Mesodermal cell (in vitro differentiated cells): ENCODE measurements around the gene LRRN4.

Experiments used
- H3K27ac ChIP-seq: 2 replicates; pipeline ENCODE4 v1.7.0; 2013; ENCODE audit warnings: mild to moderate bottlenecking, low read depth, low read length, moderate library complexity; ENCODE audit not compliant: severe bottlenecking
- H3K36me3 ChIP-seq: 2 replicates; pipeline ENCODE4 v1.7.1; 2013; ENCODE audit warnings: mild to moderate bottlenecking, low read length, moderate library complexity; ENCODE audit not compliant: control insufficient read depth, insufficient read depth
- H3K4me1 ChIP-seq: one replicate; pipeline ENCODE4 v1.7.1; 2013; ENCODE audit warnings: mild to moderate bottlenecking, low read length; ENCODE audit not compliant: insufficient read depth, control insufficient read depth, poor library complexity, severe bottlenecking
- H3K4me3 ChIP-seq: 2 replicates; pipeline ENCODE4 v1.7.0; 2013; ENCODE audit warnings: low read length, control low read depth, mild to moderate bottlenecking; ENCODE audit not compliant: insufficient read depth, poor library complexity, severe bottlenecking; ENCODE audit errors: extremely low read depth
- H3K9me3 ChIP-seq: 2 replicates; pipeline ENCODE4 v1.7.1; 2013; ENCODE audit warnings: mild to moderate bottlenecking, low read length, moderate library complexity; ENCODE audit not compliant: control insufficient read depth
- WGBS, 2 experiments: methylation state at CpG; one replicate each; pipeline ENCODE4 v1.1.5; 2013; ENCODE audit warnings: missing lambda C conversion rate in 2 of 2; ENCODE audit not compliant: insufficient coverage in 2 of 2; 5-methylcytosine and 5-hydroxymethylcytosine counted together

Gene LRRN4

DNA sequence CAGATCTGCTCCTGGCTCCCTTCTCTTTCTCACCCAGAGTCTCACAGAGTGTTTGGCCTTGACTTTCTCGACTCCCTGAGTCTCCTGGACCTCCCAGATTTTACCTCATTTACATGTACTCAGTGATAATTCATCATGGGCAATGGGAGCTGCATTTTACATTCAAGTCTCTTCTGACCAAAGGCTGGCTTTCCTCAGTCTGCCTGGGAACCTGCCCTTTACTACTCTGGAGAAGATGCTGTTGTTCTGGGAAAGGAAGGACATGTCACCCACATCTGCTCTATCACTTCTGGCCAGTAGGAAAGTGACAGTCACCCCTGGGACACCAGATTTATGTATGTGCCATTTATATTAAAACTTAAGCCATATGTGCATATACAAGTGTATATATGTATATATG lies 7.4 kb downstream of the LRRN4 start:
- no peak overlapping the region for H3K4me3 ChIP-seq
- H3K4me1 ChIP-seq, result peaks cover 8% of the 10 kb centered on the region
- no peak overlapping the region for H3K27ac ChIP-seq
- no peaks in the 10 kb centered on the region for H3K9me3 ChIP-seq
- WGBS, 2 experiments, result 83 to 86% methylated on average over 1 of the region's 1 CpG
- peaks cover 71% of the 10 kb centered on the region for H3K36me3 ChIP-seq

DNA sequence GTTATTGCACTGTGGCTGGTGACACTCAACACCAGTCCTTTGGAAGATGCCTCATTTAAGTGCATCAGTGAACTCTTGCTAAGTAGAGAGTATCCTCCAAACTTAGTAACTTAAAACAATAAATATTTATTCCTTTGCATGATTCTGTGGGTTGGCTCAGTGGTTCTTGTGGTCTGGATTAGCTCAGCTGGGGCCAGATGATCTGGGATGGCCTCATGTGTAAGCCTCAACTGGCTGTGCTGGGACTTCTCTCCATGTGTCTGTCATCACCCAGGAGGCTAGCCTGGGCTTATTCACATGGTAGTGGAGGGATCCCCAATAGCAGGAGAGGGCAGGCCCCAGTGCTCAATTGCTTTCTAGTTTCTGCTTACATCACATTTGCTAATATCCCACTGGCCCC lies 8.3 kb downstream of the LRRN4 start:
- Histone ChIP-seq H3K27ac (no peak overlapping the region), H3K36me3 (peaks cover 77% of the 10 kb centered on the region), H3K4me3 (no peak overlapping the region), H3K4me1 (no peaks in the 10 kb centered on the region), H3K9me3 (no peaks in the 10 kb centered on the region)

- WGBS, 2 experiments, result 87 to 100% methylated on average over 1 to 2 of the region's 2 CpGs
- Histone ChIP-seq H3K4me1 (no peaks in the 10 kb centered on the region), H3K4me3 (no peak overlapping the region), H3K36me3 (peaks cover 75% of the 10 kb centered on the region), H3K9me3 (no peaks in the 10 kb centered on the region), H3K27ac (no peak overlapping the region)
Measured at GRCh38 chr20:6044115-6044514, 9.7 kb downstream of the LRRN4 start.

- peaks cover 83% of the 10 kb centered on the region for H3K36me3 ChIP-seq
- WGBS, 2 experiments, result 95 to 96% methylated on average over 26 of the region's 26 CpGs
- no peak overlapping the region for H3K27ac ChIP-seq
- H3K4me1 ChIP-seq, result no peaks in the 10 kb centered on the region
- H3K4me3 ChIP-seq, result no peak overlapping the region
- no peaks in the 10 kb centered on the region for H3K9me3 ChIP-seq
Measured at GRCh38 chr20:6041808-6042265, 12.0 kb downstream of the LRRN4 start.

DNA sequence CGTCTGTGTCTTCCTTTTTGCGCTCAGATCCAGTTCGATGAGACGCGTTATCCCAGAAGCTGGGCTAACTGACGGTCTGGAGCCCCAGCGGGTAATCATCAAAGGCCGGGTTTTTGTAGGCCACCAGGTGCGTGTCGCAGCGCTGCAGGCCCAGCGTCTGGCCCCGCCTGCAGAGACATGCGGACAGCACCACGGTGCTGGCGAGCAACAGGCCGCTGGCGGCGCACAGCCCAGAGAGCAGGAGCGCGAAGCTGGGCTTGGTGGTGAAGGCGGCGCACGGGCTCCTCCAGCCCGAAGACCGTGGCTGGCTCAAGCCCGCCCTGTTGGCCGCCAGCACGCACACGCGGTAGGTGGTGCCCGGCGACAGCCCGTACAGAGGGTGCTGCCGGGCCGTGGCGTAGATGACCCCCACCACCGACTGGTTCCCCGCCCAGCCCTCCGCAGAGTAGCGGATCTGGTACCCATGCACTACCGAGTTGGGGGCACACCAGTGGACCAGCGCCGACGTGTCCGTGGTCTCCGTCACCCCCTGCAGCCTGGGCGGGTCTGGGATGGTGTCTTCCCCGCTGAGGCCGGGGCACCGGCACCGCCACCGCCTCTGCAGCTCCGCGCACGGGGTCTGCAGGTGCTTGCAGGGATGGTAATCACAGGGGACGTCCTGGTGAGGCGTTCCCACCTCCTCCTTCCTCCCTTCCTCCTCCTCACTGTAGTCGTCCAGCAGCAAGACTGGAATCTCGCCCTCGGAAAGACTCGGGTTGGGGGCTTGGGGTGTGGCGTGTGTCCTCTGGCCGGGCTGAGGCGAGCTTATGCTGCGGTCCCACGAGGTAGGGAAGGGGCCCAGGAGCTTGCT lies 12.7 kb downstream of the LRRN4 start:
- H3K36me3 ChIP-seq, result peaks cover 87% of the 10 kb centered on the region
- H3K4me1 ChIP-seq, result no peaks in the 10 kb centered on the region
- no peak overlapping the region for H3K4me3 ChIP-seq
- no peak overlapping the region for H3K27ac ChIP-seq
- H3K9me3 ChIP-seq, result no peaks in the 10 kb centered on the region
- 96 to 98% methylated on average over 55 to 64 of the region's 67 CpGs for WGBS, 2 experiments

- H3K36me3 ChIP-seq, result peaks cover 86% of the 10 kb centered on the region
- 93 to 95% methylated on average over 5 of the region's 8 CpGs for WGBS, 2 experiments
- H3K27ac ChIP-seq, result no peak overlapping the region
- H3K4me1 ChIP-seq, result no peaks in the 10 kb centered on the region
- no peak overlapping the region for H3K4me3 ChIP-seq
- no peaks in the 10 kb centered on the region for H3K9me3 ChIP-seq
Measured at GRCh38 chr20:6040540-6040939, 13.3 kb downstream of the LRRN4 start.

DNA sequence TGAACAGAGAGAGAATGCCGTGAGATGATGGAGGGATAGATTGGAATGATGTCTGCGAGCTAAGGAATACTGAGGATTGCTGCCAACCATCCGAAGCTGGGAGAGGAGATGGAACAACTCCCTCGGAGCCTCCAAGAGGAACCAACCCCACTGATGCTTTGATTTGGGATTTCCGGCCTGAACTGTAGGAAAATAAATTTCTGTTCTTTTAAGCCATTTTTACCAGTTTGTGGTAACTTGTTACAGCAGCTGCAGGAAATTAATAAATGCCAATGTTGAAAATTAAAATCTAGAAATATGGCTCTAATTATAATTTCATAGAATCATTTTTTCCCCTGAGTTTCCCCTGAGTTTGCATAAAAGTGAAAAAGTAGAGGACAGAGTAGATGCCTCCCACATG lies 14.1 kb downstream of the LRRN4 start:
- H3K27ac ChIP-seq, result no peak overlapping the region
- WGBS, 2 experiments, result 96 to 100% methylated on average over 2 to 4 of the region's 5 CpGs
- no peaks in the 10 kb centered on the region for H3K4me1 ChIP-seq
- no peaks in the 10 kb centered on the region for H3K9me3 ChIP-seq
- H3K4me3 ChIP-seq, result no peak overlapping the region
- peaks cover 88% of the 10 kb centered on the region for H3K36me3 ChIP-seq

GRCh38 chr20:6038256-6038655 lies 15.6 kb downstream of the LRRN4 start:
- H3K4me1 ChIP-seq, result peaks cover 4% of the 10 kb centered on the region
- no peaks in the 10 kb centered on the region for H3K9me3 ChIP-seq
- H3K27ac ChIP-seq, result no peak overlapping the region
- no peak overlapping the region for H3K4me3 ChIP-seq
- H3K36me3 ChIP-seq, result peaks cover 89% of the 10 kb centered on the region
- WGBS, 2 experiments, result 82 to 97% methylated on average over 2 to 3 of the region's 3 CpGs

DNA sequence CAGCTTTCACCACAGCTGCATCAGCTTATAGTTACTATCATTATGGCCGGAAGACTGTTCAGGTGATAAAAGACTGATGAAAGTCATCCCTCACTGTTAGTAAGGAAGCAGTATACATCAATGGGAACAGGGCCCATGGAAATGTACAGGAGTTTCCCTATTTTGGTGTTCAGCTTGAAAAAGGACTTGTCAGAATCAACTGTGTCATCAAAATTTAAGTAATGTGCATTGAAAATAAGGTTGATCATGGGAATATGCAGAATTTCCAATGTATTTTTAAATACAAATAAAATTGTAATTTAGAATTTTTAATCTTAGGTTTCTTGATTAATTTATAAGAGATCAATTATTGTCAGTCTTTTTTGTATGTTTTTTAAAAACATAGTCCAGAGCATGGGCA lies 16.8 kb downstream of the LRRN4 start:
- Histone ChIP-seq H3K4me1 (peaks cover 4% of the 10 kb centered on the region), H3K36me3 (peaks cover 85% of the 10 kb centered on the region), H3K9me3 (no peaks in the 10 kb centered on the region), H3K27ac (no peak overlapping the region), H3K4me3 (no peak overlapping the region)
- WGBS, 2 experiments, result 100% methylated on average over 1 of the region's 1 CpG; no CpG with 5 or more reads in 1 of the 2 experiments

GRCh38 chr20:6036213-6036612 lies 17.6 kb downstream of the LRRN4 start:
- Histone ChIP-seq H3K27ac (no peak overlapping the region), H3K4me1 (peaks cover 4% of the 10 kb centered on the region), H3K9me3 (no peaks in the 10 kb centered on the region), H3K36me3 (peaks cover 81% of the 10 kb centered on the region), H3K4me3 (no peak overlapping the region)
- WGBS, 2 experiments, result 90 to 95% methylated on average over 2 to 3 of the region's 4 CpGs
